Measurements from ENCODE around the gene ATXN10.

The ATXN10 gene

DNA sequence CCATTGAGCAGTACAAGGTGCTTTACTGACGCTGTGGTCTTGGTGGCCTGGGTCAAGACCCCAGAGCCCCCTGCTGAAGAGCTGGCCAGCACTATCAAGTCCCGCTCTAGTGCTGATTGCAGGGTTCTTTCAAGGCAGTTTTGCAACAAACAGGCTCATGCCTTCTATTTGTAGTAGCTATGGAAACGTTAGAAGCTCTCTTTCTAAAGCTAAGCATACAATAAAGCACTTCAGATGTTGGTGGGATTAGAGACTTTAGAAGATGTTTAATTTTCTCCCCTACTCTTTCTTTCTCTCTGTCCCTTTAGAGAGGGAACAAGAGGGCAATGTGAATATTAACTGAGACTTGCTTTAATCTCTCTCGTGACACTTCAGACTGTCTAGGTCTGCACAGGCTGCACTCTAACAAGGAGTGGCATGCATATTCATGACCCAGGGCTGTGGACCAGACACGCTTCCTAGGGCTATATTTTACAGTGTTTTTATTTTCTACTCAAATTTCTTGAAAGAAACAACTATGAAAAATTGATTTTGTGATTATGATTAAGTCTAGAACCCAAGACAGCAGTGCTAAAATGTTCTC, 166.8 kb downstream of the ATXN10 start:
- peaks cover 9% of the 10 kb centered on the region for H3K4me1 ChIP-seq (ENCODE audit: control insufficient read depth, insufficient read depth, low read length)
- H3K9me3 ChIP-seq (ENCODE audit: control insufficient read depth, insufficient read depth, low read length) = no peaks in the 10 kb centered on the region
- H3K36me3 ChIP-seq (ENCODE audit: control insufficient read depth, insufficient read depth, low read length) = peaks cover 20% of the 10 kb centered on the region
- H3K27me3 ChIP-seq (ENCODE audit: control insufficient read depth, insufficient read depth, low read length) = no peaks in the 10 kb centered on the region
- H3K9ac ChIP-seq (ENCODE audit: low read depth, low read length) = no peak overlapping the region
- no peak overlapping the region for H3K4me3 ChIP-seq (ENCODE audit: low read depth, low read length)
- no peak overlapping the region for H3K27ac ChIP-seq (ENCODE audit: low read depth, low read length)

DNA sequence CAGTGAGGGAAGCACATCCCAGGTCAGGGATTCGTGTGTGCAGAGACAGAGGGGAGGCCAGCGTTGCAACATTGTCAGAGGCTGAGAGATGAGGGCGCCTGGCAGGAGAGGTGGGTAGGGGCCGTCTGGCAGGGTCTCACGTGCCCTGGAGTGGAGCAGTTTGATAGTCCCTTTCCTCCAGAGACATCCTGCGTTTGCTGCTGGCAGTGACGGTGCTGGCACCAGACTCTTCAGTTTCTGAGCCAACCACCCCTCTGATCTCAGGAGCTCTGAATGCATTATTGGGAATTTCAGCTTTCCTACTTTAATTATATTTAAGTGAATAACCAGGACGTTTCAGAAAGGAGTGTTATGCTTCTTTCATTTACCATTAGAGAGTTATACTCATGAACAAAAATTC, 168.8 kb downstream of the ATXN10 start:
- peaks cover 30% of the 10 kb centered on the region for H3K4me1 ChIP-seq (ENCODE audit: control insufficient read depth, insufficient read depth, low read length)
- no peaks in the 10 kb centered on the region for H3K9me3 ChIP-seq (ENCODE audit: control insufficient read depth, insufficient read depth, low read length)
- peaks cover 8% of the 10 kb centered on the region for H3K36me3 ChIP-seq (ENCODE audit: control insufficient read depth, insufficient read depth, low read length)

DNA sequence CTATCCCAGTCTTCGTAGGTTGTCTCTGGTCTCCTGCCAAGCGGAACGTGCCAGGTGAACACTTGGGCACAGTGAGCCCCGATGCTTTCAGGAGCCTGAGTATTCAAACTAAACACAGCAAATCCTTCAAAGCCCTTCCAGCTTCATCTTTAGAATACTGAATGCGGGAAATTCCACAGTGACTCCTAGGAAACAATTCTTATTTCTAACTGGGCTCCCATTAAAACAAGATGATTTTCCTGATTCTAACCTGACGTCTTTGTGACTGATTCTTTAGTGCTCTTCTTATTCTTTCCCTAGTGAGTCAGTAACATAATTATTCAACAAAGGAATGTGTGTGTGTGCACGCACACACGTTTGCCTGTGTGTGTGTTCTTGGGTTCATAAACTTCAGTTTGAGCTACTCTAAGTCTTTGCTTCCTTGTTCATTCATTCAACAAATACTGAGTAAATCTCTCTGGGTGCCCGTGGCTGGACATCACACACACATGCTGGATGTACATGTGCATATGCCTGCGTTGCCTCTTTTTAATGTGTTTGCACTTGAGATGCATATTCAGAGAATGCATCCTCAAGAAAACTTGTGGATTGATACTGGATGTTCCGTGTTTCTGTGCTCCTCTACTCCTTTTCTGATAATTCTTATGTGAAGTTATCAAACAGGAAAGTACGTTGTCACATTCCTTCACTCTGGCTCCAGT, 170.8 kb downstream of the ATXN10 start:
- H3K4me1 ChIP-seq (ENCODE audit: control insufficient read depth, insufficient read depth, low read length) = peaks cover 40% of the 10 kb centered on the region
- no peaks in the 10 kb centered on the region for H3K27me3 ChIP-seq (ENCODE audit: control insufficient read depth, insufficient read depth, low read length)
- H3K9me3 ChIP-seq (ENCODE audit: control insufficient read depth, insufficient read depth, low read length) = no peaks in the 10 kb centered on the region
- H3K9ac ChIP-seq (ENCODE audit: low read depth, low read length) = no peak overlapping the region
- H3K4me3 ChIP-seq (ENCODE audit: low read depth, low read length) = no peak overlapping the region
- H3K36me3 ChIP-seq (ENCODE audit: control insufficient read depth, insufficient read depth, low read length) = peaks cover 11% of the 10 kb centered on the region
- peak overlapping the region; percentile 36 for H3K27ac ChIP-seq (ENCODE audit: low read depth, low read length)

More for the DNA sequence above, 168.8 kb downstream of the ATXN10 start:
- H3K9ac ChIP-seq (ENCODE audit: low read depth, low read length) = no peak overlapping the region
- no peaks in the 10 kb centered on the region for H3K27me3 ChIP-seq (ENCODE audit: control insufficient read depth, insufficient read depth, low read length)
- H3K27ac ChIP-seq (ENCODE audit: low read depth, low read length) = no peak overlapping the region
- no peak overlapping the region for H3K4me3 ChIP-seq (ENCODE audit: low read depth, low read length)

DNA sequence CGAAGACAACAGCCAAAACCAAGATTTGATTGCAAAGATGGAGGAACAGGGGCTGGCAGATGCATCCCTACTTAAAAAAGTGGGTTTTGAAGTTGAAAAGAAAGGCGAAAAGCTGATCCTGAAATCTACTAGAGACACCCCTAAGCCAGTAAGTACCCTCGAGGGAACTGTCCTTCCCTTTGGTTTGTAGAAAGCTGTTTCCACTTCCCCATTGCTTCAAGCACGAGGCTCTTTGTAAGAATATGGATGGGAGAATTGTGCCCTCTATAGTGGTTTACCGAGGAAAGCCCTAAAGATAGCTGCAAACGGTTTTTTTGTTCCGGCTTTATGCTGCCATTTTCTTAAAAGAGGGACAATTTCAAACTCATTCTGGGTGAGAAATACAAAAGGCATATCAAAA, 171.4 kb downstream of the ATXN10 start:
- Histone ChIP-seq H3K9ac (ENCODE audit: low read depth, low read length) (no peak overlapping the region), H3K27ac (ENCODE audit: low read depth, low read length) (peak overlapping the region; percentile 36), H3K4me1 (ENCODE audit: control insufficient read depth, insufficient read depth, low read length) (peaks cover 40% of the 10 kb centered on the region), H3K27me3 (ENCODE audit: control insufficient read depth, insufficient read depth, low read length) (no peaks in the 10 kb centered on the region), H3K36me3 (ENCODE audit: control insufficient read depth, insufficient read depth, low read length) (peaks cover 11% of the 10 kb centered on the region), H3K4me3 (ENCODE audit: low read depth, low read length) (no peak overlapping the region), H3K9me3 (ENCODE audit: control insufficient read depth, insufficient read depth, low read length) (no peaks in the 10 kb centered on the region)

DNA sequence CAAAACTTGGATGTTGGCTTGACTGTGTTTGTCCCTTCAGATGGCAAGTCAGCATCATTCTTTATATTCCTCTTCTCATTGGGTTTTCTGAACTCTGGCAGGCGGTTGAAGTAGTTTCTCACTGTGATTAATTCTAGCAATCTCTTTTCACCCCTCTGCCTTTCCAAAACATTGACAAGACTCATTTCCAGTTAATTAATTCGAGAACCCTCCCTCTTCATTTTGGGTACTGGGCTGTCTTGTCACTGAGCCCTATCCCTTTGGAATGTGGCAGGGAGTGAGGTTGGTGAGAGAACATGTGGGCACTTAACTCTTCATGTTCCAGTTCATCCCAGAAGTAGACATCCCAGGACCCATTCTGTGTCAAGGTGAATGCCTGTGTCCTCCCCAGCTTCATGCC, 172.4 kb downstream of the ATXN10 start:
- H3K9ac ChIP-seq (ENCODE audit: low read depth, low read length) = no peak overlapping the region
- H3K4me1 ChIP-seq (ENCODE audit: control insufficient read depth, insufficient read depth, low read length) = peaks cover 40% of the 10 kb centered on the region
- H3K9me3 ChIP-seq (ENCODE audit: control insufficient read depth, insufficient read depth, low read length) = no peaks in the 10 kb centered on the region
- H3K27ac ChIP-seq (ENCODE audit: low read depth, low read length) = peak overlapping the region; percentile 93
- H3K27me3 ChIP-seq (ENCODE audit: control insufficient read depth, insufficient read depth, low read length) = no peaks in the 10 kb centered on the region
- peaks cover 11% of the 10 kb centered on the region for H3K36me3 ChIP-seq (ENCODE audit: control insufficient read depth, insufficient read depth, low read length)
- H3K4me3 ChIP-seq (ENCODE audit: low read depth, low read length) = no peak overlapping the region

DNA sequence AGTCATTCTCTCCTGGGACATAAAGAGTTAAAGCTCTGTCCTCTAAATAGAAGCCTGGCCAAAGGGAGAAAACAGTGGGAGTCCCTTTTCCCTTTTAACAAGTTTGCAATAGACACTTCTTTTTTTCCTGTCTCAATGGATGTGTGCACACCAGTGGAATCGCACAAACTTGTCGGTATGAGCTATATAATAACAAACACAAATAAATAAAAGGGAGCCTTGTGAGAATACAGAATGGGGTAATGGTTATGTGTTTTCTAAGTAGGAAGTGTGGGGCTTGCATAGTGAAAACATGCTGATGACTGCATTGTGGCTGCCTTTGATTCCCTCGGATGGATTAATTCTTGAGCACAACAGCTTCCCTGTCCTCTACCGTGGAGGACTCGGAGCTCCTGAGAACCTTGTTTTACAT, 173.4 kb downstream of the ATXN10 start:
- Histone ChIP-seq H3K36me3 (ENCODE audit: control insufficient read depth, insufficient read depth, low read length) (peaks cover 7% of the 10 kb centered on the region), H3K4me3 (ENCODE audit: low read depth, low read length) (peak overlapping the region; percentile 46), H3K27ac (ENCODE audit: low read depth, low read length) (peak overlapping the region; percentile 93), H3K4me1 (ENCODE audit: control insufficient read depth, insufficient read depth, low read length) (peaks cover 40% of the 10 kb centered on the region), H3K27me3 (ENCODE audit: control insufficient read depth, insufficient read depth, low read length) (no peaks in the 10 kb centered on the region), H3K9me3 (ENCODE audit: control insufficient read depth, insufficient read depth, low read length) (no peaks in the 10 kb centered on the region), H3K9ac (ENCODE audit: low read depth, low read length) (no peak overlapping the region; the same call in 1 of the 2 replicates)

DNA sequence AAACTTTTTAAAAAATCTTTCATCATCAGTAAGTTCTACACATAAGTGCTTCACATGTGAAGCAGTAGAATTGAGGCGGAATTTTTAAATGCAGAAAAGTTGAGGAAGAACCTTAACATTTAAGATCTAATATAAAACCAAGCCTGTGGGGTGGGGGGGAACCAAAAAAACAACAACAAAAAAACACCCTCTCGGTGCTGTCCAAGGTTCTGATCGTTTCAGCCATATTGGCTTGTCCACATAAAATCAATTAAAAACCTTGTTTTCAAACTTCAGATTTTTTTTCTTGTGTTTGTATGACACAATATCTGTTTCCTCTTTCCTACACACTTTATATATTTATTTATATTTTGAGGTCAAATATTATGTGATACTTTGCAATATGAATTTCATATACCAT, 175.3 kb downstream of the ATXN10 start:
- Histone ChIP-seq H3K4me1 (ENCODE audit: control insufficient read depth, insufficient read depth, low read length) (peaks cover 40% of the 10 kb centered on the region), H3K36me3 (ENCODE audit: control insufficient read depth, insufficient read depth, low read length) (peaks cover 15% of the 10 kb centered on the region), H3K27ac (ENCODE audit: low read depth, low read length) (no peak overlapping the region)

DNA sequence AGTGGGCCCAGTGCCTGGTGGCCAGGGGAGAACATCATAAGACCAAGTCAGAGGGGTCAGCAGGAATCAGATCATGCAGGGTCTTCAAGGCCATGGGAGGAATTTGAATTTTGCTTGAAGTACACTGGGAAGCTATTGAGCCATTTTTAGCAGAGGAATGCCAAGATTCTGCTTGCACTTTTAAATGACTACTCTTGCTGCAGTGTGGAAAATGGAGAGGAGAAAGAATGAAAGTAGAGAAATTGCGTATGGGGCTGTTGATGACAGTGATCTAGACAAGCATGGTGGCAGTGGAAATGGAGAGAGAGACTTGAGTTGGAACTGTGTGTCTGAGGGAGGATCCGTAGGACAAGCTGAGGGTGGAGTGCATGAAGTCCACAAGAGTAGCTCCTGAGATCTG, 177.3 kb downstream of the ATXN10 start:
- Histone ChIP-seq H3K9ac (ENCODE audit: low read depth, low read length) (no peak overlapping the region), H3K4me3 (ENCODE audit: low read depth, low read length) (no peak overlapping the region), H3K36me3 (ENCODE audit: control insufficient read depth, insufficient read depth, low read length) (peaks cover 19% of the 10 kb centered on the region), H3K27ac (ENCODE audit: low read depth, low read length) (no peak overlapping the region), H3K27me3 (ENCODE audit: control insufficient read depth, insufficient read depth, low read length) (no peaks in the 10 kb centered on the region), H3K9me3 (ENCODE audit: control insufficient read depth, insufficient read depth, low read length) (no peaks in the 10 kb centered on the region), H3K4me1 (ENCODE audit: control insufficient read depth, insufficient read depth, low read length) (peaks cover 25% of the 10 kb centered on the region)

More for the DNA sequence above, 175.3 kb downstream of the ATXN10 start:
- H3K9me3 ChIP-seq (ENCODE audit: control insufficient read depth, insufficient read depth, low read length) = no peaks in the 10 kb centered on the region
- no peaks in the 10 kb centered on the region for H3K27me3 ChIP-seq (ENCODE audit: control insufficient read depth, insufficient read depth, low read length)
- H3K4me3 ChIP-seq (ENCODE audit: low read depth, low read length) = no peak overlapping the region
- H3K9ac ChIP-seq (ENCODE audit: low read depth, low read length) = no peak overlapping the region

DNA sequence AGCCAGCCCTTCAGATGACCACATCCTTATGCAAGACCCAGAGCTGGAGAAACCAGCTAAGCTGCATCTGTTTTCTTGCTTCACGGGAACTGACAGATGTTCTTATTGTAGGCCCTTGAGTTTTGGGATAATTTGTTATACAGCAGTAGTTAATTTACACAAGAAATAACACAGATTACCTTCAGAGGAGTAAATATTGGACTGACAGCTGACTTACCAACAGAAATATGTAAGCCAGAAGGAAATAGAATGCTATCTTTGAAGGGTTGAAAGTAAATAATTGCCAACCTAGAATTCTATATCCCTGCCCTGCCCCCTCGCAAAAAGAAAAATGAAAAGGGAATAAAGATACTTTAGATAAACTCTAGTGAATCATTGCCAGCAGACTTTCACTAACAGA, 181.2 kb downstream of the ATXN10 start:
- Histone ChIP-seq H3K4me3 (ENCODE audit: low read depth, low read length) (no peak overlapping the region), H3K36me3 (ENCODE audit: control insufficient read depth, insufficient read depth, low read length) (peaks cover 20% of the 10 kb centered on the region), H3K4me1 (ENCODE audit: control insufficient read depth, insufficient read depth, low read length) (no peaks in the 10 kb centered on the region), H3K9ac (ENCODE audit: low read depth, low read length) (no peak overlapping the region), H3K9me3 (ENCODE audit: control insufficient read depth, insufficient read depth, low read length) (no peaks in the 10 kb centered on the region), H3K27ac (ENCODE audit: low read depth, low read length) (no peak overlapping the region), H3K27me3 (ENCODE audit: control insufficient read depth, insufficient read depth, low read length) (no peaks in the 10 kb centered on the region)

DNA sequence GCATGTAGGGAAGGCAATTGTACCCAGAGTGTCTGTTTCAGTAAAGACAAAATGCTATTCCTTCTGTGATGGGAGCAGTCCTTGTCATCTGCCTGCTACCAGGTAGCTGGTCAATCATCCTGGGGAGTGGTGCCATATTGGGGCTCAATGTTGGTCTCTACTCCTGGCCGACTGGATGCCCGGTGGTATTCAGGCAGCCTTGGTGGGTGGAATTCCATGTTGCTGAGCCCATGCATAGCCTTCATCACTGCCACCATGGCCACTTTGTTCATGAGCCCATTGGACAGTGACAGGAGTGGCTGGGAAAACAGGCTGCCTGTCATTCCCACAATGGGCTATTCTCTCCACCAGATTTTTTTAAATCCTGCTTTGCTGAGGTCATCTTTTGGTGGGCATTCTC, 184.3 kb downstream of the ATXN10 start:
- no peaks in the 10 kb centered on the region for H3K4me1 ChIP-seq (ENCODE audit: control insufficient read depth, insufficient read depth, low read length)
- H3K9me3 ChIP-seq (ENCODE audit: control insufficient read depth, insufficient read depth, low read length) = no peaks in the 10 kb centered on the region
- no peak overlapping the region for H3K4me3 ChIP-seq (ENCODE audit: low read depth, low read length)
- H3K27ac ChIP-seq (ENCODE audit: low read depth, low read length) = no peak overlapping the region
- H3K27me3 ChIP-seq (ENCODE audit: control insufficient read depth, insufficient read depth, low read length) = no peaks in the 10 kb centered on the region
- H3K36me3 ChIP-seq (ENCODE audit: control insufficient read depth, insufficient read depth, low read length) = peaks cover 20% of the 10 kb centered on the region
- H3K9ac ChIP-seq (ENCODE audit: low read depth, low read length) = no peak overlapping the region

DNA sequence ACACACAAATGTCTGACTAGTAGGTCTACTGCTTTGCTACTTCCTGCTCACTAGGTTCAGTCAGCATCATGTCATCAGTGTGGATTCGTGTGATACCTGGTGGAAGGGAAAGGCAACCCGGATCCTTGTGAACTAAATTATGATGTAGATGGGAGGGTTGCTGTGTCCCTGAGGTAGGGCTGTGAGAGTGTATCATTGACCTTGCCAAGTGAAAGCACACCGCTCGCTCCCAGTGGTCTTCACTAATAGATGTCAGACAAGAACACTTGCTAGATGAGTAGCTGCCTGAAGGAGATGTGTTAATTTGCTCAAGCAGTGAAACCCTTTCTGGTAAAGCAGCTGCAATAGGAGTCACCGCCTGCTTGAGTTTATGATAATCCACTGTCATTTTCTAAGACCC, 185.9 kb downstream of the ATXN10 start:
- H3K27ac ChIP-seq (ENCODE audit: low read depth, low read length) = no peak overlapping the region
- H3K27me3 ChIP-seq (ENCODE audit: control insufficient read depth, insufficient read depth, low read length) = no peaks in the 10 kb centered on the region
- no peak overlapping the region for H3K4me3 ChIP-seq (ENCODE audit: low read depth, low read length)
- H3K9me3 ChIP-seq (ENCODE audit: control insufficient read depth, insufficient read depth, low read length) = no peaks in the 10 kb centered on the region
- no peak overlapping the region for H3K9ac ChIP-seq (ENCODE audit: low read depth, low read length)
- H3K4me1 ChIP-seq (ENCODE audit: control insufficient read depth, insufficient read depth, low read length) = no peaks in the 10 kb centered on the region
- H3K36me3 ChIP-seq (ENCODE audit: control insufficient read depth, insufficient read depth, low read length) = peaks cover 7% of the 10 kb centered on the region
